GM23338 (cell line): ENCODE data around the gene SNTG2. TPM values are rescaled to one million over a fixed set of nuclear protein-coding genes. Genes with fewer than 3 reads are reported as not detected.

Experiments used
- ATAC-seq: fragments of 200-7000 bp; cut with Tn5 transposase; 3 replicates; pipeline ENCODE4 v1.9.1; 2020
- DNase-seq: peaks from one replicate; pipeline ENCODE4 v3.0.0-alpha.2; 2015; ENCODE audit warnings: low spot score
- H2AFZ ChIP-seq: fragments of 200-600 bp; sonication (generic); 2 replicates; pipeline ENCODE4 v1.8.0; 2016; ENCODE audit warnings: antibody characterized with exemption, mild to moderate bottlenecking, moderate library complexity
- H3F3A ChIP-seq: fragments of 200-600 bp; sonication (generic); replicated peaks from 2 replicates; pipeline ENCODE4 v1.8.0; 2017; ENCODE audit warnings: antibody characterized with exemption, mixed run types, low read depth
- H3K27ac ChIP-seq: fragments of 200-600 bp; sonication (generic); 2 replicates; pipeline ENCODE4 v1.6.1; 2016; ENCODE audit warnings: low read depth
- H3K27me3 ChIP-seq: fragments of 200-600 bp; sonication (generic); 2 replicates; pipeline ENCODE4 v1.8.0; 2016; ENCODE audit warnings: mild to moderate bottlenecking, mixed run types, moderate library complexity; ENCODE audit not compliant: insufficient read depth
- H3K36me3 ChIP-seq: fragments of 200-600 bp; sonication (generic); 2 replicates; pipeline ENCODE4 v1.8.0; 2016; ENCODE audit warnings: mild to moderate bottlenecking; ENCODE audit not compliant: insufficient read depth
- H3K4me1 ChIP-seq: fragments of 200-600 bp; sonication (generic); 2 replicates; pipeline ENCODE4 v1.8.0; 2016; ENCODE audit warnings: mild to moderate bottlenecking, moderate library complexity; ENCODE audit not compliant: insufficient read depth
- H3K4me2 ChIP-seq: fragments of 200-600 bp; sonication (generic); 2 replicates; pipeline ENCODE4 v1.7.1; 2017; ENCODE audit warnings: mixed run types
- H3K4me3 ChIP-seq: fragments of 200-600 bp; sonication (generic); 2 replicates; pipeline ENCODE4 v1.6.1; 2016; ENCODE audit warnings: mixed run types
- H3K79me2 ChIP-seq: fragments of 200-600 bp; sonication (generic); replicated peaks from 2 replicates; pipeline ENCODE4 v1.8.0; 2017; ENCODE audit warnings: mild to moderate bottlenecking; ENCODE audit not compliant: insufficient read depth
- H3K9me2 ChIP-seq: fragments of 200-600 bp; sonication (generic); 2 replicates; pipeline ENCODE4 v1.8.0; 2017; ENCODE audit not compliant: insufficient read depth
- H4K20me1 ChIP-seq: fragments of 200-600 bp; sonication (generic); replicated peaks from 2 replicates; pipeline ENCODE4 v1.8.0; 2017; ENCODE audit warnings: mild to moderate bottlenecking; ENCODE audit not compliant: insufficient read depth
- H3K27ac Mint-ChIP-seq: 2 replicates; pipeline ENCODE4 v1.8.0; 2020; ENCODE audit warnings: inconsistent platforms, mild to moderate bottlenecking, moderate library complexity, mixed read lengths
- H3K27me3 Mint-ChIP-seq: 3 replicates; pipeline ENCODE4 v1.8.0; 2022; ENCODE audit warnings: low read depth, mild to moderate bottlenecking, moderate library complexity, mixed read lengths, inconsistent platforms; ENCODE audit not compliant: insufficient read depth, poor library complexity
- H3K36me3 Mint-ChIP-seq: 3 replicates; pipeline ENCODE4 v1.8.0; 2021; ENCODE audit warnings: low read depth, mild to moderate bottlenecking, inconsistent platforms, moderate library complexity, mixed read lengths
- H3K4me1 Mint-ChIP-seq: 3 replicates; pipeline ENCODE4 v1.8.0; 2020; ENCODE audit warnings: mild to moderate bottlenecking, inconsistent platforms, mixed read lengths
- H3K4me3 Mint-ChIP-seq: 3 replicates; pipeline ENCODE4 v1.8.0; 2021; ENCODE audit warnings: moderate library complexity, mild to moderate bottlenecking, inconsistent platforms, mixed read lengths
- H3K9me3 Mint-ChIP-seq: 3 replicates; pipeline ENCODE4 v1.8.0; 2020; ENCODE audit warnings: moderate library complexity, mild to moderate bottlenecking, inconsistent platforms, mixed read lengths
- CTCF ChIP-seq, 2 experiments: fragments of 200-600 bp in 1 of 2; sonication (generic) in 1 of 2; conservative IDR thresholded peaks; 2 replicates each; pipeline versions ENCODE4 v1.5.1 to v1.6.1; 2016 to 2017; ENCODE audit warnings: antibody characterized with exemption in 2 of 2, low read depth in 2 of 2, mild to moderate bottlenecking in 2 of 2, moderate library complexity in 1 of 2
- ETS1 ChIP-seq: IDR thresholded peaks from 2 replicates; pipeline ENCODE4 v1.6.1; 2016; ENCODE audit warnings: antibody characterized with exemption
- EZH2 ChIP-seq: fragments of 200-600 bp; sonication (generic); IDR thresholded peaks from one replicate; pipeline ENCODE4 v1.8.0; 2017; ENCODE audit warnings: antibody characterized with exemption, mild to moderate bottlenecking, low read depth; ENCODE audit not compliant: unreplicated experiment
- NANOG ChIP-seq: IDR thresholded peaks from 2 replicates; pipeline ENCODE4 v1.6.1; 2016; ENCODE audit warnings: antibody characterized with exemption, borderline replicate concordance
- POLR2AphosphoS5 ChIP-seq: IDR thresholded peaks from 2 replicates; pipeline ENCODE4 v1.6.1; 2016; ENCODE audit warnings: antibody characterized with exemption, low read depth
- ZNF114 ChIP-seq: fragments of 250-450 bp; sonication (Bioruptor Pico); IDR thresholded peaks from 2 replicates; pipeline ENCODE4 v1.5.0; 2020; ENCODE audit warnings: mild to moderate bottlenecking, moderate library complexity
- ZNF331 ChIP-seq: fragments of 250-450 bp; sonication (Bioruptor Pico); IDR thresholded peaks from 2 replicates; pipeline ENCODE4 v1.5.0; 2020; ENCODE audit warnings: low read depth, mild to moderate bottlenecking, moderate library complexity
- ZNF462 ChIP-seq: fragments of 250-450 bp; sonication (Bioruptor Pico); IDR thresholded peaks from 2 replicates; pipeline ENCODE4 v1.5.0; 2020; ENCODE audit warnings: mild to moderate bottlenecking, moderate library complexity
- polyA plus RNA-seq: library from polyadenylated mRNA; unstranded; fragments of >200 nt; fragmentation: Nextera tagmentation; extraction: Ambion mirVana; gene quantifications from 2 replicates; pipeline ENCODE4 v1.2.1, GENCODE V29; 2016
- total RNA-seq: library from RNA; depleted of rRNA; stranded (reverse); fragments of >200 nt; shearing (Covaris generic); gene quantifications from 2 replicates; pipeline ENCODE4 v1.2.3, GENCODE V29; 2014

Gene SNTG2
- total and polyA plus RNA-seq, 2 experiments from 2014 or later, result 27.5 to 60.4 TPM

DNA sequence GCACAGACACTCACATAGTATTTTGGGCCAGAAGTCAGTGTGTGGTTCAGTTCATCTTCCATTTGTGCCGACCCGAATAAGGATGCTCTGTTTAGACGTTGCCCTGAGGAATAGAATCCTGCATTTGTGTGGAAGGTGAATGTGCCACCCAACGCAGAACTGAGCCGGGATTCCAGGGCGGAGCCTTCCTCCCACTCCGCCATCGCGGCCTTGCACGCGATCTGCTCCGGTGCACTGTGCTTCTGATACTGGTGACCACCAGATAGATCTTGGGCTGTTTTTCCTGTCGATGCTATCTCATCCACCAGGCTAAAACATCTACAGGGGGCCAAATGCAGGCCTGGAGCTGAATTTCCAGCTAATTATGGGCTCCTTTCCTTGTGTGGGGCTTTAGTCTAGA, 29.6 kb upstream of the SNTG2 start:
- H3K36me3 ChIP-seq, result no peaks in the 10 kb centered on the region
- peaks cover 26% of the 10 kb centered on the region for H3K4me1 ChIP-seq
- H3K4me3 ChIP-seq, result no peak overlapping the region
- no peak overlapping the region for H2AFZ ChIP-seq
- H3K4me3 Mint-ChIP-seq, result no peak overlapping the region
- H3K27ac Mint-ChIP-seq, result no peak overlapping the region
- H3K9me2 ChIP-seq, result 0 out of 2 replicates have a peak, but pooled peaks cover under 1% of the 10 kb centered on the region
- no peaks in the 10 kb centered on the region for H4K20me1 ChIP-seq
- H3F3A ChIP-seq, result peaks cover 11% of the 10 kb centered on the region
- H3K27me3 ChIP-seq, result 0 out of 2 replicates have a peak, but pooled peaks cover 8% of the 10 kb centered on the region
- no peak overlapping the region for H3K4me2 ChIP-seq
- ATAC-seq (no peak), DNase-seq (no peak)
- peaks cover 25% of the 10 kb centered on the region for H3K4me1 Mint-ChIP-seq
- no peaks in the 10 kb centered on the region; the same call in 2 of the 3 replicates for H3K9me3 Mint-ChIP-seq
- H3K79me2 ChIP-seq, result no peaks in the 10 kb centered on the region
- peaks cover 17% of the 10 kb centered on the region for H3K27me3 Mint-ChIP-seq
- no peak for TF ChIP-seq ZNF114
- TF ChIP-seq EZH2, result no peak
- TF ChIP-seq POLR2AphosphoS5, result no peak
- TF ChIP-seq NANOG, result no peak
- TF ChIP-seq ZNF331 (CRISPR knock-in tag), result no peak
- TF ChIP-seq CTCF (conservative IDR thresholded peaks at IDR 0.05; ENCODE audit: low read depth in 2 of 2), result no peak
- no peak for TF ChIP-seq ZNF462 (CRISPR knock-in tag)
- no peak for TF ChIP-seq ETS1
- no peak overlapping the region for H3K27ac ChIP-seq
- no peaks in the 10 kb centered on the region for H3K36me3 Mint-ChIP-seq
